ENCODE results near the gene FAU. TPM values are rescaled to one million over a fixed set of nuclear protein-coding genes. Genes with fewer than 3 reads are reported as not detected.

Gene FAU
- polyA plus RNA-seq, 1 of the 3 experiments (the other 2 are of a cell fraction) = 1,210 TPM

GRCh38 chr11:65078786-65079342 is 43.1 kb downstream of the FAU start (continued):
- no peak for TF ChIP-seq RXRA (IDR thresholded peaks at IDR 0.05; ENCODE audit: borderline replicate concordance, low read depth)

- 77% methylated on average over 2 of the region's 3 CpGs for WGBS (ENCODE audit: low lambda C conversion rate)
- CTCF ChIA-PET = interaction anchor here (0.9 to 1.6 kb wide), 4 partner anchors 8 to 234 kb away, joined by 3 to 6 read pairs (median 4); partner anchors contain the start of genes ARL2 and CDC42BPG
These were observed 43.8 kb downstream of the FAU start for GRCh38 chr11:65078151-65078550.

More at GRCh38 chr11:65078151-65078550, 43.8 kb downstream of the FAU start:
- H3K4me3 ChIP-seq (ENCODE audit: low read depth in 2 of 2, low read length in 1 of 2) = no peak overlapping the region; a peak in 1 of 4 replicates
- peaks cover 0 to 10% of the 10 kb centered on the region in 2 experiments for H3K36me3 ChIP-seq (replicated peaks in 1 of 2; ENCODE audit: control insufficient read depth in 1 of 2, insufficient read depth in 2 of 2, low read length in 1 of 2)
- POLR2A ChIA-PET = no interaction called here
- peaks cover 58% of the 10 kb centered on the region for H3K79me2 ChIP-seq (ENCODE audit: insufficient read depth)
- H3K9me2 ChIP-seq = no peaks in the 10 kb centered on the region
- TF ChIP-seq, protein P1, sequence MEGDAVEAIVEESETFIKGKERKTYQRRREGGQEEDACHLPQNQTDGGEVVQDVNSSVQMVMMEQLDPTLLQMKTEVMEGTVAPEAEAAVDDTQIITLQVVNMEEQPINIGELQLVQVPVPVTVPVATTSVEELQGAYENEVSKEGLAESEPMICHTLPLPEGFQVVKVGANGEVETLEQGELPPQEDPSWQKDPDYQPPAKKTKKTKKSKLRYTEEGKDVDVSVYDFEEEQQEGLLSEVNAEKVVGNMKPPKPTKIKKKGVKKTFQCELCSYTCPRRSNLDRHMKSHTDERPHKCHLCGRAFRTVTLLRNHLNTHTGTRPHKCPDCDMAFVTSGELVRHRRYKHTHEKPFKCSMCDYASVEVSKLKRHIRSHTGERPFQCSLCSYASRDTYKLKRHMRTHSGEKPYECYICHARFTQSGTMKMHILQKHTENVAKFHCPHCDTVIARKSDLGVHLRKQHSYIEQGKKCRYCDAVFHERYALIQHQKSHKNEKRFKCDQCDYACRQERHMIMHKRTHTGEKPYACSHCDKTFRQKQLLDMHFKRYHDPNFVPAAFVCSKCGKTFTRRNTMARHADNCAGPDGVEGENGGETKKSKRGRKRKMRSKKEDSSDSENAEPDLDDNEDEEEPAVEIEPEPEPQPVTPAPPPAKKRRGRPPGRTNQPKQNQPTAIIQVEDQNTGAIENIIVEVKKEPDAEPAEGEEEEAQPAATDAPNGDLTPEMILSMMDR (IDR thresholded peaks at IDR 0.05) = peak; percentile 64
- no peak for TF ChIP-seq YY1 (IDR thresholded peaks at IDR 0.05; ENCODE audit: low read depth)
- TF ChIP-seq RAD21 (IDR thresholded peaks at IDR 0.05; ENCODE audit: low read length) = peak; percentile 55
- TF ChIP-seq ZBTB33 (IDR thresholded peaks at IDR 0.05; ENCODE audit: borderline replicate concordance, low read depth) = no peak
- TF ChIP-seq EZH2phosphoT487 (IDR thresholded peaks at IDR 0.05; ENCODE audit: borderline replicate concordance, low read depth) = no peak
- TF ChIP-seq, protein P2, sequence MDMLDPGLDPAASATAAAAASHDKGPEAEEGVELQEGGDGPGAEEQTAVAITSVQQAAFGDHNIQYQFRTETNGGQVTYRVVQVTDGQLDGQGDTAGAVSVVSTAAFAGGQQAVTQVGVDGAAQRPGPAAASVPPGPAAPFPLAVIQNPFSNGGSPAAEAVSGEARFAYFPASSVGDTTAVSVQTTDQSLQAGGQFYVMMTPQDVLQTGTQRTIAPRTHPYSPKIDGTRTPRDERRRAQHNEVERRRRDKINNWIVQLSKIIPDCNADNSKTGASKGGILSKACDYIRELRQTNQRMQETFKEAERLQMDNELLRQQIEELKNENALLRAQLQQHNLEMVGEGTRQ (IDR thresholded peaks at IDR 0.05; ENCODE audit: borderline replicate concordance, low read depth, low read length) = no peak
- peak; percentile 54 for TF ChIP-seq SMC3 (IDR thresholded peaks at IDR 0.05; ENCODE audit: low read depth, low read length)
- no peak for TF ChIP-seq TCF12 (IDR thresholded peaks at IDR 0.05)
- no peaks in the 10 kb centered on the region; the same call in 1 of the 2 replicates for H4K20me1 ChIP-seq (ENCODE audit: insufficient read depth)
- peaks cover 0 to 7% of the 10 kb centered on the region in 2 experiments; a peak in 2 of 4 replicates for H3K4me1 ChIP-seq (ENCODE audit: control insufficient read depth in 1 of 2, insufficient read depth in 2 of 2, low read depth in 1 of 2, low read length in 1 of 2)
- H3K9ac ChIP-seq = no peak overlapping the region
- peaks cover 13% of the 10 kb centered on the region for H3F3A ChIP-seq (replicated peaks; ENCODE audit: insufficient read depth)
- no peak overlapping the region for H3K27ac ChIP-seq (ENCODE audit: low read depth in 2 of 2, low read length in 1 of 2)
- H3K9me3 ChIP-seq = no peaks in the 10 kb centered on the region
- no peaks in the 10 kb centered on the region for H3K27me3 ChIP-seq (ENCODE audit: insufficient read depth)
- DNase-seq = peak; percentile 68
- no peak overlapping the region; the same call in 1 of the 2 replicates for H2AFZ ChIP-seq (ENCODE audit: low read depth)
- no peak overlapping the region for H3K4me2 ChIP-seq

All from SK-N-SH (cell line).